A549 (cell line): ENCODE data around the gene SS18L1.

Experiments used
- MAFK ChIP-seq: fragments of 450-650 bp; IDR thresholded peaks from 2 replicates; pipeline ENCODE4 v1.6.1; 2014; ENCODE audit not compliant: partially characterized antibody
- NR3C1 ChIP-seq: fragments of >200 bp; sonication (Bioruptor Twin); formaldehyde crosslinking; IDR thresholded peaks from 3 replicates; pipeline ENCODE4 v1.6.1; 2017
- POLR2A ChIP-seq: IDR thresholded peaks from 2 replicates; pipeline ENCODE4 v1.6.1; 2012; ENCODE audit warnings: mild to moderate bottlenecking, low read length
- REST ChIP-seq: fragments of 200-600 bp; sonication (generic); IDR thresholded peaks from 2 replicates; pipeline ENCODE4 v1.6.1; 2016; ENCODE audit warnings: antibody characterized with exemption, mild to moderate bottlenecking, moderate library complexity
- SMC3 ChIP-seq: fragments of >200 bp; sonication (Bioruptor Twin); formaldehyde crosslinking; IDR thresholded peaks from 3 replicates; pipeline ENCODE4 v1.6.1; 2018; ENCODE audit warnings: inconsistent platforms
- TF ChIP-seq, protein P1 (sequence below): IDR thresholded peaks from 2 replicates; pipeline ENCODE4 v1.6.1; 2012
- TF ChIP-seq, protein P2 (sequence below): fragments of >200 bp; sonication (Bioruptor Twin); formaldehyde crosslinking; IDR thresholded peaks from 3 replicates; pipeline ENCODE4 v1.5.1; 2016
- TF ChIP-seq, protein P3 (sequence below): fragments of 450-650 bp; IDR thresholded peaks from 2 replicates; pipeline ENCODE4 v1.6.1; 2014; ENCODE audit warnings: antibody characterized with exemption

- TF ChIP-seq, protein P1, sequence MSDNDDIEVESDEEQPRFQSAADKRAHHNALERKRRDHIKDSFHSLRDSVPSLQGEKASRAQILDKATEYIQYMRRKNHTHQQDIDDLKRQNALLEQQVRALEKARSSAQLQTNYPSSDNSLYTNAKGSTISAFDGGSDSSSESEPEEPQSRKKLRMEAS, result no peak
- TF ChIP-seq SMC3 (no peak), REST (no peak), MAFK (no peak), NR3C1 (no peak), POLR2A (no peak)
- TF ChIP-seq, protein P2, sequence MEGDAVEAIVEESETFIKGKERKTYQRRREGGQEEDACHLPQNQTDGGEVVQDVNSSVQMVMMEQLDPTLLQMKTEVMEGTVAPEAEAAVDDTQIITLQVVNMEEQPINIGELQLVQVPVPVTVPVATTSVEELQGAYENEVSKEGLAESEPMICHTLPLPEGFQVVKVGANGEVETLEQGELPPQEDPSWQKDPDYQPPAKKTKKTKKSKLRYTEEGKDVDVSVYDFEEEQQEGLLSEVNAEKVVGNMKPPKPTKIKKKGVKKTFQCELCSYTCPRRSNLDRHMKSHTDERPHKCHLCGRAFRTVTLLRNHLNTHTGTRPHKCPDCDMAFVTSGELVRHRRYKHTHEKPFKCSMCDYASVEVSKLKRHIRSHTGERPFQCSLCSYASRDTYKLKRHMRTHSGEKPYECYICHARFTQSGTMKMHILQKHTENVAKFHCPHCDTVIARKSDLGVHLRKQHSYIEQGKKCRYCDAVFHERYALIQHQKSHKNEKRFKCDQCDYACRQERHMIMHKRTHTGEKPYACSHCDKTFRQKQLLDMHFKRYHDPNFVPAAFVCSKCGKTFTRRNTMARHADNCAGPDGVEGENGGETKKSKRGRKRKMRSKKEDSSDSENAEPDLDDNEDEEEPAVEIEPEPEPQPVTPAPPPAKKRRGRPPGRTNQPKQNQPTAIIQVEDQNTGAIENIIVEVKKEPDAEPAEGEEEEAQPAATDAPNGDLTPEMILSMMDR, result no peak
- TF ChIP-seq, protein P3, sequence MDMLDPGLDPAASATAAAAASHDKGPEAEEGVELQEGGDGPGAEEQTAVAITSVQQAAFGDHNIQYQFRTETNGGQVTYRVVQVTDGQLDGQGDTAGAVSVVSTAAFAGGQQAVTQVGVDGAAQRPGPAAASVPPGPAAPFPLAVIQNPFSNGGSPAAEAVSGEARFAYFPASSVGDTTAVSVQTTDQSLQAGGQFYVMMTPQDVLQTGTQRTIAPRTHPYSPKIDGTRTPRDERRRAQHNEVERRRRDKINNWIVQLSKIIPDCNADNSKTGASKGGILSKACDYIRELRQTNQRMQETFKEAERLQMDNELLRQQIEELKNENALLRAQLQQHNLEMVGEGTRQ, result no peak
Observed at GRCh38 chr20:62217913-62218773, 74.6 kb downstream of the SS18L1 start.
